Measurements from ENCODE around the gene LYSMD1.
A peak's percentile ranks its signal among the peaks of the same experiment; 100 is the strongest.
"Not testable (repeated sequence)": the region's sequence is repeated elsewhere in the genome, so short reads cannot be mapped to it uniquely, and the experiment has no call there.

LYSMD1 gene

DNA sequence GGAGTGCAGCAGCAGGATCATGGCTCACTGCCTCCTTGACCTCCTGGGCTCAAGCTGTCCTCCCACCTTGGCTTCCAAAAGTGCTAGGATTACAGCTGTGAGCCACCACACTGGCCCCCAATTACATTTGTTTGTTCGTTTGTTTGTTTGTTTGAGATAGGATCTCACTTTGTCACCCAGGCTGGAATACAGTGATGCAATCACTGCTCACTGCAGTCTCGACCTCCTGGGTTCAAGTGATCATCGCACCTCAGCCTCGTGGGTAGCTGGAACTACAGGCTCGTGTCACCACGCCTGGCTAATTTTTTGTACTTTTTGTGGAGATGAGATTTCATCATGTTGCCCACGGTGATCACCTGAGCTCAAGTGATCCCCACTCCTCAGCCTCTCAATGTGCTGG, 26.3 kb upstream of the LYSMD1 start:
- Mint-ChIP-seq H3K9me3 (no peaks in the 10 kb centered on the region), H3K36me3 (ENCODE audit: low read depth) (peaks cover 10% of the 10 kb centered on the region), H3K4me3 (no peak overlapping the region), H3K27ac (no peak overlapping the region), H3K27me3 (no peaks in the 10 kb centered on the region), H3K4me1 (ENCODE audit: low read depth) (peaks cover 31% of the 10 kb centered on the region)
- DNase-seq, result no peak

DNA sequence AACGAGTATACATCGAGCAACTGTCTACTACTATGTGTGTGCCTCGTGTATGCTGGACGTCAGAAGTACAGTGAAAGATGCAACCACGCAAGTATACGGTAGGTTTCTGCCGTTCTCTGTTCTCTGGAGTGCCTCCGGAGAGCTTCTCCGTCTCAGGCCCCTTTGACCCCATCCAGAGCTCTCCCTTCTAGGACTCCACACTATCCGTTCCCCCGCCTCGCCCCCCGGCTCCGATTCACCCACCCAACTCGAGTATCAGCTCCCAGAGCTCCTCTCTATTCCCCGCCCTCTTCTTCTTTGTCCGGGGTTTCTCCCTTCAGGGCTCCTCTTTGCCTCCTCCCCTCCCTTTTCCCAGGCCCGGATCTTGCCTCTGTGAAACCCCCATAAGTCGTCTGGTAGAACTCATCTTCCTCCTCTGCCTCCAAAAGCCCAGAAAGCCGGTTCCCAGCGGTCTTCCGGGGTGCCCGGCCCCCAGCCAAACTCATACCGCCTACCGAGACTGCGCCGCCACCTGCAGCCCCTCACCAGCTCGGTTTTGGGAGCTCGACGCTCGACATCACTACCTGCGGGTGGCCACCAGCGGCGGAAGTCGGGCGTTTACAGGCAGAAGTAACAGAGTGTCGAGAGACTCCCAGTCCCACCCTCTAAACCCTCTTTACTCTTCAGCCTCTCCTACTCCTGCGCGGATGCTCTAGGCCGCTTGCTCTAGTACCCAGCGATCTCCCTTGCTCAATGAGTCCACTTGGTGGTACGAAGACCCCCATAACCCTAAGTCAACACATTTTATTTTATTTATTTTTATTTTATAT, 24.1 kb upstream of the LYSMD1 start, which contains the start of gene VPS72:
Gene VPS72, minus strand, starts transcription at position 561 of the 809 bp plus-strand sequence. Its CDS starts 76 bp downstream, at position 485.
- peak; percentile 88 for DNase-seq
- H3K9me3 Mint-ChIP-seq, result no peaks in the 10 kb centered on the region
- H3K27me3 Mint-ChIP-seq, result no peaks in the 10 kb centered on the region
- peaks cover 27% of the 10 kb centered on the region for H3K4me1 Mint-ChIP-seq (ENCODE audit: low read depth)
- H3K4me3 Mint-ChIP-seq, result peak within 1 kb of the TSS; percentile 96
- peak within 1 kb of the TSS; percentile 96 for H3K27ac Mint-ChIP-seq
- H3K36me3 Mint-ChIP-seq (ENCODE audit: low read depth), result peaks cover 25% of the 10 kb centered on the region

DNA sequence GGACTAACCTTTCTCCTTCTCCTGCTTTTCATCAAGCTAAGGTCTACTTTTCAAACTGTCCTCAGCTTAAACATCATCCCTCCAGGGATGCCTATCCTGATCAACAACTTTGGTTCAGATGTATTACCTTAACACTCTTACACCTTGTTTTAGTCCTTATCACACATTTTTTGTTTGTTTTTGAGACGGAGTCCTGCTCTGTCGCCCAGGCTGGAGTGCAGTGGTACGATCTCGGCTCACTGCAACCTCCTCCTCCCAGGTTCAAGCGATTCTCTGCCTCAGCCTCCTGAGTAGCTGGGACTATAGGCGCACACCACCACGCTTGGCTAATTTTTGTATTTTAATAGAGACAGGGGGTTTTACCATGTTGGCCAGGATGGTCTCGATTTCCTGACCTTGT, 23.0 kb upstream of the LYSMD1 start:
- not testable (repeated sequence) for DNase-seq, H3K9me3 Mint-ChIP-seq, H3K27me3 Mint-ChIP-seq
- H3K27ac Mint-ChIP-seq, result peak overlapping the region; percentile 96
- H3K4me1 Mint-ChIP-seq (ENCODE audit: low read depth), result peaks cover 27% of the 10 kb centered on the region
- H3K4me3 Mint-ChIP-seq, result peak overlapping the region; percentile 96
- peaks cover 36% of the 10 kb centered on the region for H3K36me3 Mint-ChIP-seq (ENCODE audit: low read depth)

DNA sequence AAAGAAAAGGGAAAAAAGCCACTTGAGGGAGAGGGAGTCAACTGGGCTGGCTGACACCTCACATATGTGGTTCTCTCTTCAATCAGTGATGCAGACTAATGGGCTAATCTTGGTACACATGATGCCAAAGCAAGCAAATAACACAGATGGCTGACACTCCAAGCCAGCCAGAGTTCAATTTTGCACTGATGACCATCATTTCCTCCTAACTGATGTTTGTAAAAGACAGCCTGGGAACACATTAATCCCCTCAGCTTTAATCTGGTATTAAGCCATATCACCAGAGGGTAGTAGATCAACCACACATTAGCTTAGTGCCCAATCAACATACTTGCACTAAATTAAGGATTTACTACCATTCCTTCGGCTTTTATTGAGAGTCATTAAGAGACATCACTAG, 21.5 kb upstream of the LYSMD1 start:
- Mint-ChIP-seq H3K4me1 (ENCODE audit: low read depth) (peaks cover 27% of the 10 kb centered on the region), H3K9me3 (no peaks in the 10 kb centered on the region), H3K27ac (peak overlapping the region; percentile 16), H3K36me3 (ENCODE audit: low read depth) (peaks cover 50% of the 10 kb centered on the region), H3K4me3 (no peak overlapping the region), H3K27me3 (no peaks in the 10 kb centered on the region)
- no peak for DNase-seq

DNA sequence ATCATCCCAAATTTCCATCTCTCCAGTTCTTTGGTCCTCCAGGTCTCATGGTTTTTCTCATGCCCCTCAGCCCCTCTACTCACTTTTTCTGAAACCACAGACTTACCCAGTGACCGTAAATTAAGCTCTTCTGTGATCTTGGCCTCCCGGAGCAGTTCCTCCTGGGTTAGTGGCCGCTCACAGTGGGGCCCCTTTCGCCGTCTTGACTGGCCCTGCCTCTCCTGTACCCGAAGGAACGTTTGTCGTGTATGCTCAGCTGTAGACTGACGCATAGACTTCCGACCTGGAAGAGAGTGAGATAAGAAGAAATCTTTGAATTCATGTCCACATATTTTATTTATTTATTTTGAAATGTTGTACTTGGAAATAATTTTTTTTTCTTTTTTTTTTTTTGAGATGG, 18.5 kb upstream of the LYSMD1 start:
- H3K4me1 Mint-ChIP-seq (ENCODE audit: low read depth), result peaks cover 18% of the 10 kb centered on the region
- no peak overlapping the region for H3K4me3 Mint-ChIP-seq
- no peaks in the 10 kb centered on the region for H3K27me3 Mint-ChIP-seq
- DNase-seq, result no peak
- H3K27ac Mint-ChIP-seq, result no peak overlapping the region
- peaks cover 69% of the 10 kb centered on the region for H3K36me3 Mint-ChIP-seq (ENCODE audit: low read depth)
- no peaks in the 10 kb centered on the region for H3K9me3 Mint-ChIP-seq

DNA sequence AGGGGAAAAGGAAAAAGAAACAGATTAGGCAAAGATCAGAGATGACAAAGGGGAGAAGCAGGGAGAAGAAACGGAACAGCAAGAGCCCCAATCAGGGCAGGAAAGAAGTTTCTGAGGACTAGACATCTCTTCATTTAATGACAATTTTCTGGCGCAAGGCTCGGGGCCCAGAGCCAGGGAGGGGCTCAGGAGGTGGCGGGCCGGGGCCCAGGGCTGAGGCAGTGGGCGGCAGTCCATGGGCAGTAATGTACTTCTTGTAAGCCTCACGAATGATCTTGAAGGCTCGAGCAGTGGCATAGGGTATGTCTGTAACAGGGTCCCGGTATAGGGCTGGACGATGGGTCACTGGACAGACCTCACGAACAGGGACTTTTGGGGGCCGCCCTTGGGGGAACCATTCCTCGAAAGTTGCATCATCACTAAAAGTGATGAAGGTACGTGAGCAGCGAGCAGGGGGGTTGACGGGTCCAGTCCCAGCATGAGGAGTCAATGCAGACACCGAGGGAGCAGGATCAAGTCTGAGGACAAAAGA, 10.9 kb upstream of the LYSMD1 start:
- no peak for DNase-seq
- no peak overlapping the region for H3K27ac Mint-ChIP-seq
- H3K9me3 Mint-ChIP-seq, result no peaks in the 10 kb centered on the region
- H3K27me3 Mint-ChIP-seq, result no peaks in the 10 kb centered on the region
- no peaks in the 10 kb centered on the region for H3K4me1 Mint-ChIP-seq (ENCODE audit: low read depth)
- peaks cover 86% of the 10 kb centered on the region for H3K36me3 Mint-ChIP-seq (ENCODE audit: low read depth)
- H3K4me3 Mint-ChIP-seq, result no peak overlapping the region

DNA sequence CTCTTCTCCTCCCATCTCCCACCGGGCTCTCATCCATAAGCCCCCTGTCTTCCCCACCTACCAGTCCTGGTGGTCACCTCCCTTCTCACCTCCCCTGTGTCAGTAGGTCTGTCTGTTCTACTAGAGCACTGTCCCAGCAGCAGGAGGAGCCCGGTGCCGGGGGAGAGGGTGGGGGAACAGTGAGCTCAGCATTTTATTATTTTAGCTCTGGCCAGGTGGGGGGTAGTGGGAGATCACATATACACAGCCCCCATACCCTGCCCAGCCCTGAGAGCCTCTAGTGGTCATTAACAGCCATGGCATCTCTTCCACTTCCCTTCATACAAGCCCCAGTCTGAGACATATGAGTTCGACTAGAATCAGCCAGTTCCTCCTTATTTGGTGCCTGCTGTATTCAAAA, 10.2 kb upstream of the LYSMD1 start, which contains the start of gene TMOD4:
Gene TMOD4, minus strand, starts transcription at position 119 of the 400 bp plus-strand sequence. CDS start 1,106 bp downstream, outside the sequence.
- H3K4me1 Mint-ChIP-seq (ENCODE audit: low read depth), result no peaks in the 10 kb centered on the region
- H3K9me3 Mint-ChIP-seq, result no peaks in the 10 kb centered on the region
- no peaks in the 10 kb centered on the region for H3K27me3 Mint-ChIP-seq
- no peak within 1 kb of the TSS for H3K4me3 Mint-ChIP-seq
- peaks cover 86% of the 10 kb centered on the region for H3K36me3 Mint-ChIP-seq (ENCODE audit: low read depth)
- no peak for DNase-seq
- H3K27ac Mint-ChIP-seq, result peak within 1 kb of the TSS; percentile 75

DNA sequence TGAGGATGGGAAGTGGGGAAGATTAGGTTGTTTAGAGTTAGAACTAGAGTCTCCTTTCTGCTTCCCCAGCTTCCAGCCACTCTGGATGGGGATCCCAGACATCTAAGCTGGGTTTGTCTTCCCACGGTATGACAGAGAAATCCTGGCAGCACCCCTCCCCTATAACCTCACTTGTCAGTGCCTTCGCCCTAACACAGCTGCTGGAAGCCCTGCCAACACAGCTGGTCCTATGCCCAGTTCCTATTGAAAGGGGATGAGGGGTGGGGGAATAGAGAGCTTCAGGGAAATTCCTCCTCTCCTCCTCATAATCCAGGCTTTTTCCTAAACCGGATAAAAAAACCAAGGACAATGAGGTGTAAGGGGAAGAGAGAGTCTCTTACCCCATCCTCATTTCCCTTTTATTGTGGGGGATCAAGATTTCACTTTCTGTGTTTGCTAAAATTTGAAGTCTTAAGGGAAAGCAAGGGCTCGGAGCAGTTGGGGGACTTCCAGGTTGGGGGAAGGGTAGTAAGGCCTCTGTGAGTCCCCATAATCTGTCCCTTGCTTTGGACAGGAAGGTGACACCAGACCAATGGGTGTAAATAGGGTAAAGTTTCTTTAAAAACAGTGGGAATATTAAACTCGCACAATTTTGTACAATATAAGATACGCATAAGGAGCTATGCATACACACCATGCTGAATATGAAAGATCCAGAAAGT, 9.5 kb upstream of the LYSMD1 start:
- DNase-seq, result no peak
- H3K36me3 Mint-ChIP-seq (ENCODE audit: low read depth), result peaks cover 87% of the 10 kb centered on the region
- peak overlapping the region; percentile 75 for H3K27ac Mint-ChIP-seq

DNA sequence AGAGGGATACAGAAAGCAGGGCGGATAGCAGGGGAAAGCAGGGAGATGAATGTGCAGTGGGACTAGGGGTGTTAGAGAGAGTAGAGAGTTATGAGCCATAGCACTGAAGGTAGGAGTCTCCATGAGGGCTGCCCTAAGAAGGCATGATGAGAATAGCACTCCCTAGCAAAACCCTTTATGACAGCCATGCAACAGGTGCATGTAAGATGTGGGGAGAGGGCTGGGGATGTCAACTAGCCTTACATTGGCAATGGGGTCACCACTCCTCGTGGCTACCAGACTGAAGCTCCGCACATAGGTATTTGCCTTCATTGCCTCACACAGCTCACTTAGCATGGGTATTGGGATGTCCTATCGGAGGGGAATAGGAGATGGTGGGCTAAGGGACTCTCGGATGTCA, 5.5 kb upstream of the LYSMD1 start:
- Mint-ChIP-seq H3K4me1 (ENCODE audit: low read depth) (peaks cover 19% of the 10 kb centered on the region), H3K36me3 (ENCODE audit: low read depth) (peaks cover 89% of the 10 kb centered on the region), H3K27me3 (no peaks in the 10 kb centered on the region), H3K27ac (peak overlapping the region; percentile 41), H3K4me3 (no peak overlapping the region), H3K9me3 (no peaks in the 10 kb centered on the region)
- DNase-seq, result no peak

More for the DNA sequence above, 9.5 kb upstream of the LYSMD1 start:
- Mint-ChIP-seq H3K4me1 (ENCODE audit: low read depth) (no peaks in the 10 kb centered on the region), H3K9me3 (no peaks in the 10 kb centered on the region), H3K4me3 (no peak overlapping the region), H3K27me3 (no peaks in the 10 kb centered on the region)

DNA sequence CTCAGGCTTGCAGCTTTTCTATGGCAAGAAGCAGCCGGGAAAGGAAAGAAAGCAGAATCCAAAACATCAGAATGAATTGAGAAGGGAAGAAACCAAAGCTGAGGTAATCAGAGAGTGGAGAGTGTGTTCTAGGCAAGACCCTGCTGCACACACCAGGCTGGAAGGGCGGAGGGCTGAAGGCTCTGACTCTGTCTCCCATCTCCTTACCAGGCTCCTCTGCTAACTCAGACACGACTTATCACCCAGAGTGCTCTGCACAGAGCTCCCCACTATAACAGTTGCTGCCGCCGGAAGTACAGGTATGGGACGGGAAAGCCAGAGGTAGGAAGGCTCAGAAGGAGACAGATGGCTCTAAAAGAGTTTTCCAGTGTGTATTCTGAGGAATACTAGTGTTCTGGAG, 1.4 kb upstream of the LYSMD1 start:
- no peak for DNase-seq
- no peaks in the 10 kb centered on the region for H3K9me3 Mint-ChIP-seq
- H3K4me1 Mint-ChIP-seq (ENCODE audit: low read depth), result peaks cover 47% of the 10 kb centered on the region
- peak overlapping the region; percentile 95 for H3K4me3 Mint-ChIP-seq
- H3K27ac Mint-ChIP-seq, result peak overlapping the region; percentile 98
- H3K36me3 Mint-ChIP-seq (ENCODE audit: low read depth), result peaks cover 75% of the 10 kb centered on the region
- no peaks in the 10 kb centered on the region for H3K27me3 Mint-ChIP-seq

DNA sequence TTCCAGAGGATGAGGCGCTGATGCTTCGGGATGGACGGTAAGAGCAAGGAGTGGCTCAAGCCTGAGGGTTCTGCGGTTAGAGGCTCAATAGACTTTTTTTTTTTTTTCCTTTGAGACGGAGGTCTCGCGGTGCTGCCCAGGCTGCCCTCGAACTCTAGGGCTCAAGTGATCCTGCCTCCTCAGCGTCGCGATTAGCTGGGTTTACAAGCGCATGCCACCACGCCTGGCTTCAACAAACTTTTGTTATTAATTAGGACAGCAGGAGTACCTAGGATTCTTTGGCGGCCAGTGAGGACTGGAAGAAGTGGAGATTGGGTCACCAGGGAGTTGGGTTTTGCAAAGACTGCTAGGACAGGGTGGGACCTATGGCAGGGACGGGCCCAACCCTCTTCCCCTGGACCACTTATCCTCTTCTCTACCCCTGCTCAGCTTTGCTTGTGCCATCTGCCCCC, 829 bp upstream of the LYSMD1 start:
- DNase-seq, result no peak
- no peaks in the 10 kb centered on the region for H3K9me3 Mint-ChIP-seq
- no peaks in the 10 kb centered on the region for H3K27me3 Mint-ChIP-seq
- H3K4me3 Mint-ChIP-seq, result peak overlapping the region; percentile 95
- H3K4me1 Mint-ChIP-seq (ENCODE audit: low read depth), result peaks cover 53% of the 10 kb centered on the region
- peaks cover 75% of the 10 kb centered on the region for H3K36me3 Mint-ChIP-seq (ENCODE audit: low read depth)
- peak overlapping the region; percentile 98 for H3K27ac Mint-ChIP-seq

DNA sequence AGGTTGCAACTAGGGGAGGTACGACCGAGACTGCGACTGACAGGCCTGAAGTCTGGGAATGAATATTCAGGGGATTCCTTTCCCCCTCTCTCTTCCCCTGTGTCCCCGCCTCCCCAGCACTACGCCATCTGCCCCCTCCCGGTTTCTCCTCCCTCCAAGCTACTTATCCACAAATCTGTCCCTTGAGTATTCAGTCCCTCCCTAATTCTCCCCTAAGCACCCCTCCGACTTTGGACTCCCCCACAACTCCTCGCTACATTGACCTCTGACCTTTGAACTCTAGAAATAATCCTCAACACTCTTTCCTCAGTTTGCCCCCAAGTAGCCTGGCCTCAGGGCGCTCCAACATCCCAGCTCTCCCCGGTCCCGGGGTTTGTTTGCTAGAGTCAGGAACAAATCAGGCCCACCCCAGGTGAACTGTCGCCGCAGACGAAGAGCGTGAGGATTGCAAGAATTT, 393 bp downstream of the LYSMD1 start:
- Mint-ChIP-seq H3K27ac (peak overlapping the region; percentile 98), H3K4me3 (peak overlapping the region; percentile 95), H3K4me1 (ENCODE audit: low read depth) (peaks cover 63% of the 10 kb centered on the region), H3K27me3 (no peaks in the 10 kb centered on the region), H3K9me3 (no peaks in the 10 kb centered on the region), H3K36me3 (ENCODE audit: low read depth) (peaks cover 74% of the 10 kb centered on the region)
- DNase-seq, result peak; percentile 46

DNA sequence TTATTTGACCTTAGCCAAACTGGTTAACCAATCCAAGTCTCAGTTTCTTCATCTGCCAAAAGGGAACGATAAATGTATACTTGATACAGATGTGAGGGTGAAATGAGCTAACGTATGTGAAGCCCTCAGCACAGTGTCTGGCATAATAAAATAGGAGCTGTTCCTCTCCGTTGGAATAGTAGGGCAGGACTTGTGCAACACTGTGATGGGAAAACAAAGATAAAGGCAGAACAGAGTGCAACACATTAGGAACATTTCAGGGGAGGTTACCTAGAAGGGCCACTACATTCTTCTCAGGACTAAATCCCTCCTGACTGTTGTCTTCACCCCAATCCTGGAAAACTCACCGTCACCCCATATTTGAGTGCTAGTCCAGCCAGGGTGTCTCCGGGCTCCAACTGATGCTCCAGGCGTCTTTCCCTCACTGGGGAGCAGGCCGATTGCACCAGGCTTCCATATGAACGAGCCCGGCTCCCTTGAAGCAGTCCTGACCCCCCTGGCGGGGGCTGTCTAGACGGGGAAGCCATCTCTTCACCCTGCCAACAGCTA, 896 bp downstream of the LYSMD1 start:
- no peaks in the 10 kb centered on the region for H3K27me3 Mint-ChIP-seq
- H3K4me3 Mint-ChIP-seq, result peak overlapping the region; percentile 95
- H3K27ac Mint-ChIP-seq, result peak overlapping the region; percentile 98
- H3K36me3 Mint-ChIP-seq (ENCODE audit: low read depth), result peaks cover 73% of the 10 kb centered on the region
- H3K9me3 Mint-ChIP-seq, result no peaks in the 10 kb centered on the region
- peaks cover 67% of the 10 kb centered on the region for H3K4me1 Mint-ChIP-seq (ENCODE audit: low read depth)
- no peak for DNase-seq

DNA sequence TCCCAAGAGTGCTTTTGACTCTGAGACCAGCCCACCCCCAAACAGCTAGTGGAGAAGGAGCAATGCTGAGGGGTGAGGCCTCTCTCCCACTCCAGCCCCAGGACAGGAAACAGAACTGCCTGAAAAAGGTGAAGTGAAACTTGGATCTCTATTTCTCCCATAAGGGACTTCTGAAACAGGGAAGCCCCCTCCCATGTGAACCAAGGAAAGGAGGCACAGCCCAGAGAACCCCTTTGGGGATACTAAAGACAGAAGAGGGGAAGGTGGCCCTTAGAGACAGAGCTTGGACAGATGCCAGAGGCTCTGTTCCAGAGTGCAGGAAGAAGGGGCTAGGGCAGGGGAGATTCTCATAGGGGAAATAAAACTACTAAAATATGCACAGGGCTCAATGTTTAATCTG, 6.3 kb downstream of the LYSMD1 start:
- no peaks in the 10 kb centered on the region for H3K27me3 Mint-ChIP-seq
- peaks cover 61% of the 10 kb centered on the region for H3K4me1 Mint-ChIP-seq (ENCODE audit: low read depth)
- H3K9me3 Mint-ChIP-seq, result no peaks in the 10 kb centered on the region
- H3K27ac Mint-ChIP-seq, result peak overlapping the region; percentile 97
- no peak for DNase-seq
- peak overlapping the region; percentile 91 for H3K4me3 Mint-ChIP-seq
- peaks cover 61% of the 10 kb centered on the region for H3K36me3 Mint-ChIP-seq (ENCODE audit: low read depth)
